Measurements from ENCODE around the gene DIAPH3.

The DIAPH3 gene

DNA sequence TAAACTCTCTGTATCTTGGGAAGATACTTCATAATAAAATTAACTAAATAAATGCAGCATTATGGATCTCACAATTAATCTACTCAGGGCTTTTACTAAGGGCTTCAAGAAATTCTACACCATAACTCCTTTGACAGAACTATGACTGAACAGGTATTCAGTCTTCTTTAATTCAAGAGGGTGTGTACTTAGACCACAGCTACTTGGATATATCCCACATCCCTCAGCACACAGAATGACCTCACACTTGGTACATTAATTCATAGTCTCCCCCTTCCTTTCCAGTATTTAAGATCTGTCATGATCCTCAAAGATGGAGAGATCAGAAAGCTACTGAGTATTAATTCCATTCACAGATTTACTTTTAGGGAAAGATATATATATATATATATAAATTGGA, 11.6 kb downstream of the DIAPH3 start:
- no peak for DNase-seq (ENCODE audit: insufficient read length)
- no peak for FAIRE-seq
- TF ChIP-seq TAF1 (IDR thresholded peaks at IDR 0.05; ENCODE audit: borderline replicate concordance, low read depth, low read length) (no peak), POLR2A (IDR thresholded peaks at IDR 0.05; ENCODE audit: low read depth, low read length) (no peak), POLR2AphosphoS5 (IDR thresholded peaks at IDR 0.05; ENCODE audit: low read depth, low read length) (no peak)

DNA sequence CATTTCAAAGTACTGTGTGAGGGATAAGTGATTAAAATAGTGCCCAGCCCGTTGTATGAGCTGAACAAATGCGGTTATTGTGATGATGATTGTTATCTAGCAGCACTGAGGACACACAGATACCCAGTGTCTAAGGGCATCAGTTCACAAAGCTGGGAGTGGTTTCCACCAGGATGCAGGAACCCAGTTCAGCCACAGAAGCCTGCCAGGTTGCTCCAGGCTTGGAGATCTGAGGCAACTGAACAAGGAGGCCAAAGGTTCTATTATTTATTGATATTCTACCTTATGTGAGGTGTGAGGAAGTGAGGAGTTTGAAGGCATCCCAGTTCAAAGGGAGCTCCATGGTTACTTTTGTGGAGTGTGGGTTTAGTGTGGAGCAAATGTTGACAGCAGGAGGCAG, 13.2 kb downstream of the DIAPH3 start:
- FAIRE-seq (no peak), DNase-seq (ENCODE audit: insufficient read length) (no peak)
- TF ChIP-seq POLR2A (IDR thresholded peaks at IDR 0.05; ENCODE audit: low read depth, low read length) (no peak), POLR2AphosphoS5 (IDR thresholded peaks at IDR 0.05; ENCODE audit: low read depth, low read length) (no peak), TAF1 (IDR thresholded peaks at IDR 0.05; ENCODE audit: borderline replicate concordance, low read depth, low read length) (no peak)

DNA sequence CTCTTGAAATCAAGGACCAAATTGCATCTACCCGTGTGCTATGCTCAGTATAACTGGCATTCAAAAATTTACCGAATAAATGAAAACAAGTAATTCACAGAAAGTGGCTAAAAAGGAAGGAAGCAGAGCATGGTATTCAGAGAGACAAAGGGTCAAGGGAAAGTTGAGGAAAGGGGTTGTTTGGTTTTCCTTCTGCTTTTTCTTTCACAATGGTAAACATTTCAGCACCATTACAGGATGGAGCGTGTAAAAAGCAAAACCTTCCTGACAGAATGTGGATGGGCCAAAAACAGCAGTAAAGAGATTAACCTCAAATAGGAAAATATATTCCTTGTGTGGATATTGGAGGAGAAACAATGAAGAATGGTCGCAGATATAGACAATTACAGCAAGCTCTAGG, 14.8 kb downstream of the DIAPH3 start:
- no peak for DNase-seq (ENCODE audit: insufficient read length)
- TF ChIP-seq POLR2AphosphoS5 (IDR thresholded peaks at IDR 0.05; ENCODE audit: low read depth, low read length) (no peak), POLR2A (IDR thresholded peaks at IDR 0.05; ENCODE audit: low read depth, low read length) (no peak), TAF1 (IDR thresholded peaks at IDR 0.05; ENCODE audit: borderline replicate concordance, low read depth, low read length) (no peak)
- peak; percentile 14 for FAIRE-seq

GRCh38 chr13:60147361-60147760, 16.4 kb downstream of the DIAPH3 start:
- FAIRE-seq: peak; percentile 9

GRCh38 chr13:60146471-60146870, 17.3 kb downstream of the DIAPH3 start:
- TF ChIP-seq POLR2A (IDR thresholded peaks at IDR 0.05; ENCODE audit: low read depth, low read length): no peak
- no peak for TF ChIP-seq POLR2AphosphoS5 (IDR thresholded peaks at IDR 0.05; ENCODE audit: low read depth, low read length)
- no peak for TF ChIP-seq TAF1 (IDR thresholded peaks at IDR 0.05; ENCODE audit: borderline replicate concordance, low read depth, low read length)
- FAIRE-seq (no peak), DNase-seq (ENCODE audit: insufficient read length) (no peak)

More at GRCh38 chr13:60147361-60147760, 16.4 kb downstream of the DIAPH3 start:
- TF ChIP-seq POLR2A (IDR thresholded peaks at IDR 0.05; ENCODE audit: low read depth, low read length) (no peak), TAF1 (IDR thresholded peaks at IDR 0.05; ENCODE audit: borderline replicate concordance, low read depth, low read length) (no peak), POLR2AphosphoS5 (IDR thresholded peaks at IDR 0.05; ENCODE audit: low read depth, low read length) (no peak)
- DNase-seq (ENCODE audit: insufficient read length): no peak

GRCh38 chr13:60143775-60144174, 20.0 kb downstream of the DIAPH3 start:
- DNase-seq (ENCODE audit: insufficient read length): no peak
- TF ChIP-seq POLR2A (IDR thresholded peaks at IDR 0.05; ENCODE audit: low read depth, low read length) (no peak), POLR2AphosphoS5 (IDR thresholded peaks at IDR 0.05; ENCODE audit: low read depth, low read length) (no peak), TAF1 (IDR thresholded peaks at IDR 0.05; ENCODE audit: borderline replicate concordance, low read depth, low read length) (no peak)

GRCh38 chr13:60139272-60139671, 24.5 kb downstream of the DIAPH3 start:
- TF ChIP-seq POLR2A (IDR thresholded peaks at IDR 0.05; ENCODE audit: low read depth, low read length): no peak
- no peak for TF ChIP-seq TAF1 (IDR thresholded peaks at IDR 0.05; ENCODE audit: borderline replicate concordance, low read depth, low read length)
- TF ChIP-seq POLR2AphosphoS5 (IDR thresholded peaks at IDR 0.05; ENCODE audit: low read depth, low read length): no peak
- FAIRE-seq: no peak

More at GRCh38 chr13:60143775-60144174, 20.0 kb downstream of the DIAPH3 start:
- FAIRE-seq: no peak

DNA sequence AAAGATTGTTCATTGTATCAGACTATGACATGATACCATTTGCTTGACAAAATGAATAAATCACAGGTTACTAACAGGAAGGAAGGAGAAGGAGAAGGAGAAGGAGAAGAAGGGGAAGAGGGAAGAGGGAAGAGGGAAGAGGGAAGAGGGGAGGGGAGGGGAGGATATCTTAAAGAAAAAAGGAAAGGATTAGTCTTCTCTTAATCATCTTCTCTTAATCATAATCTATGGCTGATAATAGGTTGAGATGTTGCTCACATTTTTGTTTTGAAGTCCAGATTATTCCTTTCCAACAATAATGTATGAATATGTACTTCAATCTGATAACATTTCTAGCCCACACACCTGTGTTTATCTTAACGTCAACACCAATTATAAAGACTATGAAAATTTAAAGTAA, 25.1 kb downstream of the DIAPH3 start:
- TF ChIP-seq POLR2AphosphoS5 (IDR thresholded peaks at IDR 0.05; ENCODE audit: low read depth, low read length) (no peak), POLR2A (IDR thresholded peaks at IDR 0.05; ENCODE audit: low read depth, low read length) (no peak), TAF1 (IDR thresholded peaks at IDR 0.05; ENCODE audit: borderline replicate concordance, low read depth, low read length) (no peak)
- FAIRE-seq: no peak
- no peak for DNase-seq (ENCODE audit: insufficient read length)

More at GRCh38 chr13:60139272-60139671, 24.5 kb downstream of the DIAPH3 start:
- DNase-seq (ENCODE audit: insufficient read length): no peak

GRCh38 chr13:60137911-60138560, 25.7 kb downstream of the DIAPH3 start:
- DNase-seq (ENCODE audit: insufficient read length) (no peak), FAIRE-seq (no peak)
- TF ChIP-seq POLR2A (IDR thresholded peaks at IDR 0.05; ENCODE audit: low read depth, low read length) (no peak), TAF1 (IDR thresholded peaks at IDR 0.05; ENCODE audit: borderline replicate concordance, low read depth, low read length) (no peak), POLR2AphosphoS5 (IDR thresholded peaks at IDR 0.05; ENCODE audit: low read depth, low read length) (no peak)

GRCh38 chr13:60135344-60135743, 28.4 kb downstream of the DIAPH3 start:
- TF ChIP-seq POLR2A (IDR thresholded peaks at IDR 0.05; ENCODE audit: low read depth, low read length): no peak
- no peak for TF ChIP-seq POLR2AphosphoS5 (IDR thresholded peaks at IDR 0.05; ENCODE audit: low read depth, low read length)
- no peak for TF ChIP-seq TAF1 (IDR thresholded peaks at IDR 0.05; ENCODE audit: borderline replicate concordance, low read depth, low read length)
- FAIRE-seq: no peak
- no peak for DNase-seq (ENCODE audit: insufficient read length)

- TF ChIP-seq POLR2A (IDR thresholded peaks at IDR 0.05; ENCODE audit: low read depth, low read length) (no peak), POLR2AphosphoS5 (IDR thresholded peaks at IDR 0.05; ENCODE audit: low read depth, low read length) (no peak), TAF1 (IDR thresholded peaks at IDR 0.05; ENCODE audit: borderline replicate concordance, low read depth, low read length) (no peak)
- DNase-seq (ENCODE audit: insufficient read length) (no peak), FAIRE-seq (peak; percentile 5)
Observed at GRCh38 chr13:60134376-60134775, 29.4 kb downstream of the DIAPH3 start.

DNA sequence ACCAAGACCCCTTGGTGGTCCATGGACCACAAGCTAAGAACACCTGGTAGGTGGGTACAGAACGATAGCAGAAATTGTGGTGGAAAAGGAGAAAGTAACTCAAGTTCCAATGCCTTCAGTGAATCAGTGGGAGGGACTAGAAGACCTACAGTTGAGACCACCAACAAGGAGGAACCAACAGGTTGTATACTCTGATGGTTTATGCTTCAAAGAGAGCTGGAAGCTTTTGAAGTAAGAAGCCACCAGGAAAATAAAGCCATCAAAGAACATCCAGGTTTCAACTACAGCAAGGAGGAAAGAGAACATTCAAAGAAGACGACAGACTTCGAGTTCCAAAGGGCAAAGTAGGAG, 42.4 kb downstream of the DIAPH3 start:
- FAIRE-seq (no peak), DNase-seq (ENCODE audit: insufficient read length) (no peak)
- no peak for TF ChIP-seq POLR2AphosphoS5 (IDR thresholded peaks at IDR 0.05; ENCODE audit: low read depth, low read length)
- no peak for TF ChIP-seq TAF1 (IDR thresholded peaks at IDR 0.05; ENCODE audit: borderline replicate concordance, low read depth, low read length)
- no peak for TF ChIP-seq POLR2A (IDR thresholded peaks at IDR 0.05; ENCODE audit: low read depth, low read length)

Measured in GM12892 (cell line).